Thyroid gland (tissue), 4 donors: ENCODE results near the gene GALNT13. TPM values are rescaled to one million over a fixed set of nuclear protein-coding genes. Genes with fewer than 3 reads are reported as not detected.

Source experiments
- DNase-seq, 2 donors: peaks; one replicate each; pipeline ENCODE4 v3.0.0-alpha.2; 2019
- H3K27ac ChIP-seq, 3 donors: fragments of 200-600 bp; sonication (generic); 1 replicate in 2 of 3; 2 replicates in 1 of 3; pipeline ENCODE4 v1.5.1; 2016 to 2019; ENCODE audit warnings: mild to moderate bottlenecking in 1 of 3, moderate library complexity in 1 of 3
- H3K27me3 ChIP-seq: fragments of 200-600 bp; sonication (generic); one replicate; pipeline ENCODE4 v1.5.1; 2019
- H3K36me3 ChIP-seq, 2 donors: fragments of 200-600 bp; sonication (generic); one replicate each; pipeline ENCODE4 v1.5.1; 2016 to 2019
- H3K4me1 ChIP-seq, 2 donors: fragments of 200-600 bp; sonication (generic); one replicate each; pipeline ENCODE4 v1.5.1; 2017 to 2019
- H3K4me3 ChIP-seq, 3 donors: fragments of 200-600 bp; sonication (generic); replicated peaks in 1 of 3; 1 replicate in 2 of 3; 2 replicates in 1 of 3; pipeline ENCODE4 v1.5.1; 2016; ENCODE audit warnings: mild to moderate bottlenecking in 1 of 3
- H3K9me3 ChIP-seq: fragments of 200-600 bp; sonication (generic); one replicate; pipeline ENCODE4 v1.5.1; 2017
- CTCF ChIP-seq, 6 experiments: fragments of 200-600 bp in 3 of 6; fragments of 450-650 bp in 3 of 6; sonication (generic) in 3 of 6; IDR thresholded peaks; one replicate each; pipeline ENCODE4 v1.5.1; 2016 to 2019; ENCODE audit warnings: antibody characterized with exemption in 6 of 6, mild to moderate bottlenecking in 2 of 6, inconsistent platforms in 1 of 6, moderate library complexity in 1 of 6
- POLR2A ChIP-seq, 2 donors: fragments of 450-650 bp; IDR thresholded peaks; one replicate each; pipeline ENCODE4 v1.6.1; 2017; ENCODE audit warnings: antibody characterized with exemption in 2 of 2, mild to moderate bottlenecking in 2 of 2, moderate library complexity in 1 of 2
- WGBS, 2 donors: methylation state at CpG; one replicate each; pipeline ENCODE4 v1.1.5; 2017; 5-methylcytosine and 5-hydroxymethylcytosine counted together
- intact Hi-C: fragments of 100-400 bp; cut with DNase I; formaldehyde crosslinking; loops from one replicate; pipeline ENCODE4 v1.15.1; 2023
- total RNA-seq, 4 donors: library from RNA; depleted of rRNA; stranded (reverse); fragments of >200 nt; gene quantifications; one replicate each; pipeline ENCODE4 v1.2.3, GENCODE V29; 2016

The GALNT13 gene
- total RNA-seq, 4 donors from 2014 or later, result 0.13 to 2.3 TPM; not detected in 2

- no peak for DNase-seq
- TF ChIP-seq CTCF (IDR thresholded peaks at IDR 0.05), result no peak
- TF ChIP-seq POLR2A (IDR thresholded peaks at IDR 0.05), result no peak
- 81 to 86% methylated on average over 2 of the region's 2 CpGs for WGBS, 2 donors
- Histone ChIP-seq H3K36me3 (no peaks in the 10 kb centered on the region), H3K9me3 (no peaks in the 10 kb centered on the region), H3K4me3 (no peak overlapping the region), H3K27me3 (no peaks in the 10 kb centered on the region), H3K27ac (no peak overlapping the region), H3K4me1 (no peaks in the 10 kb centered on the region)
- intact Hi-C loops, result no loop called here
Observed at GRCh38 chr2:154132827-154133226, 261.1 kb downstream of the GALNT13 start.

DNA sequence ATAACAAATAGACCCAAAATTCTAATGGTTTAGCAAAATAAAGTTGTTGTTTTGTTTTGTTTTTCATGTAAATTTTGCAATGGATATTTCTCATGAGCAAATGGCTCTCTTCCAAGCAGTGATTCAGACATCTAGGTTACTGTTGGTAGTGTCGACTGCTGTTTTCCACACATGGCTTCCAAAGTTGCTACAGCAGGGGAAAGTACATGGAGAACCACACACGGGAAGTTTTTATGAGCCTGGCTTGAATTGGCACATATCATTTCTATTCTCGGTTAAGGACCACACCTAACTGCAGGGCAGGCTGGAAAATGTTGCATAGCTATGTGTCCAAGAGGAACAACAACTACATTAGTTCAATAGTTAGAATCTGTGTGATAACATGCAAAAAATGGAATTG lies 262.1 kb downstream of the GALNT13 start:
- WGBS, 2 donors, result 65 to 79% methylated on average over 3 of the region's 3 CpGs

DNA sequence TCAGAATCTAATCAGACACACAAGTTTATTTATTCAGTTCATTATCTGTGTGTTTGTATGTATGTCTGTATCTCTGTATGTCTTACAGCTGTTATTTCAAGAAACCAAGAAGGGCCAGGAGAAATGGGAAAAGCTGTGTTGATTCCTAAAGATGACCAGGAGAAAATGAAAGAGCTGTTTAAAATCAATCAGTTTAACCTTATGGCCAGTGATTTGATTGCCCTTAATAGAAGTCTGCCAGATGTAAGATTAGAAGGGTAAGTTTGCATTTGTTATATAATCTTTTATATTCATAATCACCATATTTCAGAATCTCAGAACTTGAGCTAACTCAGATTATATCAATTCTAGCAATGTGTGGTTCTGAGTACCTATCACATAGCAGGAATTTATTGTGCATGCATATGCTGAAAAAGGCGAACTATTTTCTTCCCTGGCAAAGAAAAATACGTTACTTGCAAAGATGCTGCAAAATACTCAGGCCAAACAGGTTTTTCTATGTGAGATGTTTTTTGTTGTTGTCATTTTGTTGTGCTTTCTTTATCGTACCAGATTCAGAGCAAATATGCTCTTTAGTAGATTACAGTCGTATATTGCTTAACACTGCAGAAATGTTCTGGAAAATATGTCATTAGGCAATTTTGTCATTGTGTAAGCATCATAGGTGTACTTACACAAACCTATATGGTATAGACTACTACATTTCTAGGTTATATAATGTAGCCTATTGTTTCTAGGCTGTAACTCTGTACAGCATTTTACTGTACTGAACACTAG lies 268.7 kb downstream of the GALNT13 start:
- WGBS, 2 donors, result 91 to 92% methylated on average over 4 of the region's 4 CpGs
- Histone ChIP-seq H3K4me1 (no peaks in the 10 kb centered on the region), H3K27ac (no peak overlapping the region), H3K36me3 (no peaks in the 10 kb centered on the region), H3K27me3 (no peaks in the 10 kb centered on the region), H3K9me3 (peaks cover 5% of the 10 kb centered on the region), H3K4me3 (no peak overlapping the region)
- intact Hi-C loops, result no loop called here
- no peak for TF ChIP-seq CTCF (IDR thresholded peaks at IDR 0.05)
- TF ChIP-seq POLR2A (IDR thresholded peaks at IDR 0.05), result no peak
- DNase-seq, result no peak

More for the DNA sequence above, 262.1 kb downstream of the GALNT13 start:
- intact Hi-C loops, result no loop called here
- TF ChIP-seq CTCF (IDR thresholded peaks at IDR 0.05), result no peak
- TF ChIP-seq POLR2A (IDR thresholded peaks at IDR 0.05), result no peak
- Histone ChIP-seq H3K4me1 (no peaks in the 10 kb centered on the region), H3K9me3 (no peaks in the 10 kb centered on the region), H3K4me3 (no peak overlapping the region), H3K36me3 (no peaks in the 10 kb centered on the region), H3K27ac (no peak overlapping the region), H3K27me3 (no peaks in the 10 kb centered on the region)
- DNase-seq, result no peak

DNA sequence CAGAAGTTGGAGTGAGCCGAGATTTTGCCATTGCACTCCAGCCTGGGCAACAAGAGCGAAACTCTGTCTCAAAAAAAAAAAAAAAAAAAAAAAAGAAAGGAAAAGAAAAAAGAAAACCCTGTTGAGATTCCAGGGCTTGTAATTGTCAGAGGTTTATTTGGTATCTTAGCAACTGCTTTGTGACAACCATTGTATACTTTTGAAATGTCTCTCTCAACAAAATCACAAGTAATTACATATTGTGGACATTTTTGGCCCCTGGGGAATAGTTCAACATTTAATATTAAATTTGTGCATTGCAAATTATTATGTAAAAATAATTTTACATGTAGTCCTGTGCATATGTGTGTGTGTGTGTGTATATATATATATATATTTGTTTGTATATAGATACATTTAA lies 270.8 kb downstream of the GALNT13 start:
- no peak overlapping the region for H3K27ac ChIP-seq
- no peak for DNase-seq
- 71 to 72% methylated on average over 2 of the region's 2 CpGs for WGBS, 2 donors
- H3K27me3 ChIP-seq, result no peaks in the 10 kb centered on the region
- H3K4me1 ChIP-seq, result no peaks in the 10 kb centered on the region
- intact Hi-C loops, result no loop called here
- H3K9me3 ChIP-seq, result peaks cover 5% of the 10 kb centered on the region
- no peaks in the 10 kb centered on the region for H3K36me3 ChIP-seq
- no peak overlapping the region for H3K4me3 ChIP-seq
- TF ChIP-seq CTCF (IDR thresholded peaks at IDR 0.05), result no peak
- no peak for TF ChIP-seq POLR2A (IDR thresholded peaks at IDR 0.05)

- 91 to 93% methylated on average over 4 of the region's 4 CpGs for WGBS, 2 donors
- intact Hi-C loops, result no loop called here
- H3K9me3 ChIP-seq, result peaks cover 5% of the 10 kb centered on the region
- H3K36me3 ChIP-seq, result no peaks in the 10 kb centered on the region
- H3K27me3 ChIP-seq, result no peaks in the 10 kb centered on the region
- no peak overlapping the region for H3K27ac ChIP-seq
- no peak for DNase-seq
- H3K4me1 ChIP-seq, result no peaks in the 10 kb centered on the region
- no peak overlapping the region for H3K4me3 ChIP-seq
- no peak for TF ChIP-seq POLR2A (IDR thresholded peaks at IDR 0.05)
- no peak for TF ChIP-seq CTCF (IDR thresholded peaks at IDR 0.05)
Observed at GRCh38 chr2:154143105-154143504, 271.4 kb downstream of the GALNT13 start.
